HuH-7.5 (cell line): ENCODE data around the gene CCDC172.
"Not testable (repeated sequence)": the region's sequence is repeated elsewhere in the genome, so short reads cannot be mapped to it uniquely, and the experiment has no call there.

Experiments used
- DNase-seq: peaks from one replicate; pipeline ENCODE4 v3.0.0; 2011; ENCODE audit warnings: low spot score

CCDC172 gene

DNA sequence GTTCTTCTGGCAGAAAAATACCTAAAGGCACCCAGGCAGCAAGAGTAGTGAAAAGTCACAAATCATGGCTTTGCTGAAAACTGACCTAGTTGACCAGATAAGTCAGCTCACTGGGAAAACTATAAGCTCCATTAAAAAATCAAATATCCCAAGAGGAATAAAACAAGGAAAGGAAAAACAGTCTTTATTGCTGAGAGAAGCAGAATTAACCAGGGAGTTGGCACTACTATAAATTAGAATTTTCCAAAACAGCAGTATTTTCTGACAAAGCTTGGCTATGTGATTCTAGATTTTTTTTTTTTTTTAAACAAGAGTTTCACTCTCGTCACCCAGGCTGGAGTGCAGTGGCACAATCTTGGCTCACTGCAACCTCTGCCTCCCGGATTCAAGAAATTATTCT lies 12.6 kb downstream of the CCDC172 start:
- DNase-seq: no peak

DNA sequence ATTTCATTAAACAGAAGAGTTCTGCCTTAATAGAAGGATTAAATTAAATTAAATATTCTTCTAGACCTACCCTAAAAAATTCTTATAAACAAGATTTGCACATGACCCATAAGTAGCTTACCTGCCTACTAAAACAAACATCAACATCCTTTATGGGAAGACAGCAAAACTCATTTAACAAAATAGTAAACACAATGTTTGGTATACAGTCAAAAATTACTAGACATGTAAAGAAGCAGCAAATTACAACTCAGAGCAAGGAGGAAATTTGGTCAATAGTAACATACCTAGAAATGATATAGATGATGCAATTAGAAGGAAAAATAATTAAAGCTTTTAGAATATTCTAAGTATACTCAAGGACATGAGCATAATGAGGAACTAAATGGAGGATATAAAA lies 27.9 kb downstream of the CCDC172 start:
- no peak for DNase-seq

DNA sequence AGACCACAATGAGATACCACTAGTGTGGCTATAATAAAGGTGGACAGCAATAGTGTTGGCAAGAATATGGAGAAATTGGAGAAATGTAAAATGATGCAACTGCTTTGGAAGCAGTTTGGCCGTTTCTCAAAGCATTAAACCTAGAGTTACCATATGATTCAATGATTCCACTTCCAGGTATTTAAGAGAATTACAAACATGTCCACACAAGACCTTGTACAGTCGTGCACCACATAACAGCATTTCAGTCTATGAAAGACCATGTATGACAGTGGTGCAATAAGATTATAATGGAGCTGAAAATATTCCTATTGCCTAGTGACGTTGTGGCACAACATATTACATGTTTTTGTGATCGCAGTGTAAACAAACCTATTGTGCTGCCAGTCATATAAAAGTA lies 29.6 kb downstream of the CCDC172 start:
- DNase-seq: no peak

DNA sequence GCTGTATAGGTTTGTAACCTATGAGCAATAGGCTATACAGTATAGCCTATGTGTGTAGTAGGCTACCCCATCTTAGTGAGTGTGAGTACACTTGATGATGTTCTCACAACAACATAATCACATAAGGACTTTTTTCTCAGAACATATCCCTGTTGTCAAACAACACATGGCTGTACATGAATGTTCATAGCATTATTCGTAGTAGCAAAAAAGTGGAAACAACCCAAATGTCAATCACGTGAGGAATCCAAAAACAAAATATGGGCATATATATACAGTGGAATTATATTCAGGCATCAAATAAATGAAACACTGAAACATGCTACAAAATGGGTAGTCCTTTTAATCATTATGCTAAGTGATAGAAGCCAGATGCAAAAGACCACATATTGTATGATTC lies 31.1 kb downstream of the CCDC172 start:
- no peak for DNase-seq

DNA sequence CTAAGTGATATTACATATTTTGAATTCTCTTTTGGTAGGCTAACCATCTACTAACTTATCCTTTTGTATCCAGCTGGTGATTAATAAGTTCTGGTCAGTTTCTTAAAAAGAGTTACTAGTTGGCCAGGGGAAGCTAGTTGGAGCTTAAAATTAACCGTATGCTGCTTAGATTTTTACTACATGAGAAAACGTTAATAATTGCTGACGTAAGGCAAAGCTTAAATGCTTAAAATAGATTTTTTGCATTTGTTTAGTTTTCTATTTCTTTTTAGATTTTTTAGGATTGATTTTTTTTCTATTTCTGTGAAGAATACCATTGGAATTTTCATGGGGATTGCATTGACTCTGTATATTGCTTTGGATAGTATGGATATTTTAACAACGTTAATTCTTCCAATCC lies 32.6 kb downstream of the CCDC172 start:
- DNase-seq: no peak

DNA sequence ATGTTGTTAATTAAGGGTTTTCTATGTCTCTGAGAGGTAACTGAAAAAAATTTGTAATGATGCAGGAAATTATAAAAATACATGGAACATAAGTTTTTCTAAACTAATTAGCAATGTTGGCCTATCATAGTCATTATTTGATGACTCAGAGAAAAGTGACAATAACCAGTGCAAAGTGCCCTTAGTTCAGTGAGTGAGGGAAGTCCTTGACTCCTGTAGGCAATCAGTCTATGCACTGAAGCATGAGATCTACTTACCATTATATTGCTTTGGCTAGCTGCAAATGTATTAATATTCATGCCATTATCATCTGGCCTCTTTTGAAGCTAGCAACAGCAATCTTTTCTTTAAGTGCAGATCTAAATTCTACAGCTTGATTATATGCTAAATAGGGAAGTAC lies 40.6 kb downstream of the CCDC172 start:
- DNase-seq: no peak

DNA sequence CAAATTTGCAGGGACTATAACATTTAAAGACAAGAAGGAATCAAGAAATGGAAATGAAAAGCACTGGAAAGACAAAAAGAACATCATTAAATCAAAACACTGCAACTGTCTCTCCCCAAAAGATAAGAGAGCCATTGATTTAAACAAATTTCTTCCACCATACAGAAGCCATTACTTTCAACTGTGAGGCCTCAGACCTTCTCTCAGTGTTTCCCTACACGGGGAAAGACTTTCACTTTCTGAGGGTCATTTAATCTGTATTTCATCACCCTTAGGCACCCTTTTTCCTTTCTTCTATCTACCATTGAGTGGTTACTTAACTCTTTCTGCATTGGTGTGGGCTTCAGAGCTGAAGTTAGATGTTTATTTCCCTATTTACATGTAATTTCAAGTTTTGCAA lies 47.5 kb downstream of the CCDC172 start:
- DNase-seq: no peak

DNA sequence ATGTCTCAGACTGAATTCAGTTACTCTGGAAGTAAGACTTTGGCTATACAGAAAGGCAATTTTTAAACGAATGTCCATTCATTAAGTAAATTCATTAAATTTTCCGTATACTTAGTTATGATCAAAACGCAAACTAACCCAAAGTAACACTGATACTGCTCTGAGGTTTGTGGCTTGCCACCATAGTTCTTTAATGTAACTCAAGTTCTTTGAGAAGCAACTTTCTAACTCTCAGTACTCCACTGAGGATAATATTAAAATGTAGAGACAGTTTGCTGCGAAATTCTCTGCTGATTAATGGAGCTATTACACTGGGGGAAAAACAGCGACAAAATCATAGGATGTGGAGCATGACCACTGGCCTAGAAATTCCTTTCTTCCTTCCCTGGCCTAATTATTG lies 58.0 kb downstream of the CCDC172 start:
- no peak for DNase-seq

DNA sequence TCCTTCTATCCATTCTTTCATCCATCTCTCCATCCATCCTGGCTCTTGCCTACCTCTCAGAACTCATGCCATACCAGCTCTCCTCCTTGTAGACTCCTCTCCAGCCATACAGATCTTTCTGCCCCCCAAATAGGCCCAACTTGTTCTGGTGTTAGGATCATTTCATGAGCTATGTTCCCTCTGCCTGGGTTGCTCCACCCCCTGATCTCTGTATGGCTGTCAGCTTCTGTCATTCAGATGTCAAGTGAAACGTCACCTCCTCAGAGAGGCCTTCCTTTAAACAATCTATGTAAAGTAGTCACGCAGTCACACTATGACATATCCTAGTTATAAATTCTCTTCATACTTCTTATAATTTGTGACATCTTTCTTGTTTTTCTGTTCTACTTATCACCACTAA lies 61.1 kb downstream of the CCDC172 start:
- no peak for DNase-seq

DNA sequence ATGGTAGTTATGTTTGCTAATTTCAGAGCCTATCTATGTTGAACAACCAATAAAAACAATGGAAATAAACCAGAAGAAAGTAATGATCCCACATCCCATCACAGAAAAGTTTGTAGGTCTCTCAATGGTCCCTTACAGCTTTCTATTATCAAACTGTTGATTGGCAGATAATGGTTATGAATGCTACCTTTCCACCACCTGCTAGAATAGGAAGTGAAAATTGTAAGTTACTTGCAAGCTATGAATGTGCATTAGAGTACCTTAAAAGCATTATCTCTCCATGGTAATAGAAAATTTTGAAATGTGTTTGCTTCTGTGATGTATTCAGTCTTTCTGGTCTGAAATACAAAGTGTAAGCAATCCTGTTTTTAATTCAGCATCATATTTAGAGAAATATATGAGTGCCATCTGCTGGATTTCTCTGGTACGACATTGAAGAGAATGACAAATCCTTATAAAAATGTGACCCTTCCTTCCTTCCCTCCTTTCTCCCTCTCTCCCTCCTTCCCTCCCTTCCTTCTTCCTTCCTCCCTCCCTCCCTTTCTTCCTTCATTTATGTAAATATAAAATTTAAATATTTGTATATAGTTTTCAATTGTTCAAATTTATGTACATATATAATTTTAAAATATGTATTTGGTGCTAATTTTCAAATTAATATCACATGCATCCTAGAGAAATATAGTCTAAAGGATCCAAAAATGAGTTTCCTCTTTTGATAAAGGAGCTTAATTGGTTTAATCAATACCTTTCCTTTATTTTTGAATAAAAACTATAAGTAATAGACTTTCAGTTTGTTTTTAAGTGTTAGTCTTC lies 62.0 kb downstream of the CCDC172 start:
- DNase-seq: no peak

DNA sequence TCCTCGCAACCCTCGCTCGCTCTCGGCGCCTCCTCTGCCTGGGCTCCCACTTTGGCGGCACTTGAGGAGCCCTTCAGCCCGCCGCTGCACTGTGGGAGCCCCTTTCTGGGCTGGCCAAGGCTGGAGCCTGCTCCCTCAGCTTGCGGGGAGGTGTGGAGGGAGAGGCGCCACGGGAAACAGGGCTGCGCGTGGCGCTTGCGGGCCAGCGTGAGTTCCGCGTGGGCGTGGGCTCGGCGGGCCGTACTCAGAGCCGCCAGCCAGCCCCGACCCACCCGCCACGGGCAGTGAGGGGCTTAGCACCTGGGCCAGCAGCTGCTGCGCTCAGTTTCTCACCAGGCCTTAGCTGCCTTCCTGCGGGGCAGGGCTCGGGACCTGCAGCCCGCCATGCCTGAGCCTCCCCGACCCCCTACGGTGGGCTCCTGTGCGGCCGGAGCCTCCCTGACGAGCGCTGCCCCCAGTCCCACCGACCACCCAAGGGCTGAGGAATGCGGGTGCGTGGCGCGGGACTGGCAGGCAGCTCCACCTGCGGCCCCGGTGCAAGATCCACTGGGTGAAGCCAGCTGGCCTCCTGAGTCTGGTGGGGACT lies 69.1 kb downstream of the CCDC172 start:
- DNase-seq: not testable (repeated sequence)

DNA sequence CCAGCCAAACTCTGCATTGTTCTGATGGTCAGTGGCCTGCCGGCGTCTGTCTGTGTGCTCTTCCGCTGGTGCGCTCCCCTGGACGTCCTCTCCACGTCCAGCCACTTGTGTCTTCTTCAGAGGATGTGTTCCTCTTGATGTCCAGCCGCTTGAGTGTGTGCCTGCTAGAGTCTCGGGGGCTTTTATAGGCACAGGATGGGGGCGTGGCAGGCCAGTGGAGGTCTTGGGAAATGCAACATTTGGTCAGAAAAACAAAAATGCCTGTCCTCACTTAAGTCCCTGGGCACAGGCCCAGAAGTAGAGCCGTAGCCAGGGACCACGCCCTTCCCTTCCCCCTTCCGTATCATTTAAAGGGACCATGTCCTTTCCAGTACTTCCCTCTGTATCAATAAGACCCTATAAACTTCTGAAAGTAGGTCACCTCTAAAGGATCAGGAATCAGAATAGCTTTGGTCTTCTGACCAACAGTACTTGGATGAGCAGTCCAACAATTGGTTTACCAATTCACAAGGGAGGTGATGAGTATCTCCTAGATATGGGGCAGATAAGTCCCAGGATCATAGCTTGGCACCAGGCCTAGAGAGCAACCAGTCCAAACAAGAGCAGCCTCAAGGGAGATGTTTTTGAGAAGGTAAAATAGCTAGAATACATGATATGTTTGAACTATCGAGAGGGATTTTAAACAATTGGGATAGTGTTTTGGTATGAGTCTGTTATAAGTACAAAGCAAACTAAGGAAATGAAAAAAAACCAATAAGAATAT lies 71.2 kb downstream of the CCDC172 start:
- DNase-seq: no peak

DNA sequence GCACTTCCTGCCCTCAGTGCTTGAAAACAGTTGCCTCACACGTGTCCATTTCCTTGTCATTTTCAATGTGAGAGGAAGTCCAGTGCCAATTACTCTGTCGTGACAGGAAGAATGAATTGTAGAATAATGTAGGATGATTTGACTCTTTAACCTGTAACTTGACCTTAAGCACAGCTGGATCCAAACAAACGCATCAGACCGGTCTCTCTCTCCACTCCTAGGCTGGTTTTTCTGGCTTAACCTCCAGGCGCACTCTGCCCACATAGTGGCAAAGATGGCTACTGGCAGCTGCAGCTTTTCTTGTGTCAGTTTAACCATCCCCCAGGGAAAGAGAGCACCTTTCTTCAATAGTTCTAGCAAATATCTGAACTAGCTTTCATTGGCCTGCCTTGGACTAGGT lies 74.0 kb downstream of the CCDC172 start:
- no peak for DNase-seq

DNA sequence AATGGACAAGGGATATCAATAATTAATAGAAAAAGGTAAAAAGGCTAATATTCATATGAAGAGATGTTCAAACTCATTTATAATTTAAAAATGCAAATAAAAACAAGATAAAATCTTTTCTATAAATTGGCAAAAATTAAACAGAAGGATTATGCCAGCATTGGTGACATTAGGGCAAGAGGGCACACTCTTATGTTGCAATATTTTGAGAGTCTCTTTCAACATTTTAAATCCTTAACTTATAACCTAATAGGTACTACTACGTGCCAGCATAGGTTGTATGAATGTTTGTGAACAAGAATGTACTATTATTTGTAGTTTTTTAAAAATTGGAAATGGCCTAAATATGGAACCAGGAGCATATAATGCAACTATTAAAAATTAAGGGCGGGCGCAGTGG lies 78.6 kb downstream of the CCDC172 start:
- no peak for DNase-seq

DNA sequence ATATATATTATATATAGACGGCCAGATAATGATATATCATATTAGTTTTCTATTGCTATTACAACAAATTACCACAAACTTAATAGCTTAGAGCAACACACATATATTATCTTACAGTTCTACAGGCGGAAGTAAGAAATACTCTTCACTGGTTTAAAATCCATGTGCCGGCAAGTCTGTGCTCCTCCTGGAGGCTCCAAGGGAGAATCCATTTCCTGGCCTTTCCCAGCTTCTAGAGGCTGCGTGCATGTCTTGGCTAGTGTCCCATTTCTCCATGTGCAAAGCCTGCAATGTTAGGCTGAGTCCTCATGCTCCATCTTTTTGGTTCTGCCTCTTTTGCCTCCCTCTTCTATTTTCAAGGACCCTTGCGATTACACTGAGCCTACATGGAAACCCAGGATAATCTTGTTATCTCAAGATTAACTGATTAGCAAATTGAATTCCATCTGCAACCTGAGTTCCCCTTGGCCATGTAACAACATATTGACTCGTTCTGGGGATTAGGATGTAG lies 79.5 kb downstream of the CCDC172 start:
- no peak for DNase-seq

DNA sequence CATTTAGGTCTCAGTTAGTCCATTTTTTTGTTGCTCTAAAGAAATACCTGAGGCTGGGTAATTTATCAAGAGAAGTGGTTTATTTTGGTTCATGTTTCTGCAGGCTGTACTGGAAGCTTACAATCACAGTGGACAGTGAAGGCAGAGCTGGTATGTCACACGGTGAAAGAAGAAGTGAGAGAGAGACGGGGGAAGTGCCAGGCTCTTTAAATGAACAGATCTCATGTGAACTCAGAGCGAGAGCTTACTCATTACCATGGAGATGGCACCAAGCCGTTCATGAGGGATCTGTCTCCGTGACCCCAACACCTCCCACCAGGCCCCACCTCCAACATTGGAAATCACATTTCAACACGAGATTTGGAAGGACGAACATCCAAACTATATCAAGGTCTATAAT lies 84.5 kb downstream of the CCDC172 start:
- DNase-seq: no peak

DNA sequence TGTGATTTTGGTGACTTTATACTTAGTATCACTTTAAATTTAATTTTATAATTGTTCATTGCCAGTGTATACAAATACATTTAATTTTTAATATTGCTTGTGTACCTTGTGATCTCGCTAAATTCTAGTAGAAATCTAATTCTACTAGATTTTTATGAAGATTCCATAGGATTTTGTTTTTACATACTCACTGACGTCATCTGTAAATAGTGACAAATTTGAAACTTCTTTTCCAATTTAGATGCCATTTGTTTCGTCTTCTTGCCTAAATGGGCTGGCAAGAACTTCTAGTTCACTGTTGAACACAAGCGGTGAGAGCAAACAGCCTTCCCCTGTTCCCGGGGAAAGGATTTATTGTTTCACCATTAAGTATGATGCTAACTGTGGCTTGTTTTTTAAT lies 86.1 kb downstream of the CCDC172 start:
- no peak for DNase-seq

DNA sequence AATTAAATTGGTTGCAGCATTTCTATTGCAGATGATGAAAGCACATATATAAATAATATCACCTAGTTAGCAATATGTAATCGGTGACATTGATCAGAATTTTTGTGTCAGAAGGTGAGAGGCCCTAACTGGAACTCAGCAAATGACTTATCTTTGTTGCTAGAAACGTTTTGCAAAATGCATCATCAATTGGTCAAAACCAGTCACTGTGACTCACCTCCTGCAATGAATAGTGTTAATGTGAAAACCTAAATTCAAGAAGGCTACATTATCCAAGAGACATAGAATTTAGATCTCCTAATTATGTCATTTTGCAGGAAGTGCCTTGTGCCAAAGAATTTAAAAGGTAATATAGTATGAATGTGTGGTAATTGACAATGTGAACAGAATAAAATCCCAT lies 93.6 kb downstream of the CCDC172 start:
- no peak for DNase-seq

DNA sequence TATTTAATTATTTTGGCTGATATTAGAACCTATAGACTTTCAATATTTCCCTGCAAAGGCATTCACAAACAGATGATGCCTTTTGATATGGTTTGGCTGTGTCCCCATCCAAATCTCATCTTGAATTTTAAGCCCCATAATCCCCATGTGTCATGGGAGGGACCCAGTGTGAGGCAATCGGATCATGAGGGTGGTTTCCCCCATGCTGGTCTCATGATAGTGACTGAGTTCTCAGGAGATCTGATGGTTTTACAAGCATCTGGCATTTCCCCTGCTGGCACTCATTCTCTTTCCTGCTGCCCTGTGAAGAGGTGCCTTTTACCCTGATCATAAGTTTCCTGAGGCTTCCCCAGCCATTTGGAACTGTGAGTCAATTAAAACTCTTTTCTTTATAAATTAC lies 94.1 kb downstream of the CCDC172 start:
- DNase-seq: no peak

DNA sequence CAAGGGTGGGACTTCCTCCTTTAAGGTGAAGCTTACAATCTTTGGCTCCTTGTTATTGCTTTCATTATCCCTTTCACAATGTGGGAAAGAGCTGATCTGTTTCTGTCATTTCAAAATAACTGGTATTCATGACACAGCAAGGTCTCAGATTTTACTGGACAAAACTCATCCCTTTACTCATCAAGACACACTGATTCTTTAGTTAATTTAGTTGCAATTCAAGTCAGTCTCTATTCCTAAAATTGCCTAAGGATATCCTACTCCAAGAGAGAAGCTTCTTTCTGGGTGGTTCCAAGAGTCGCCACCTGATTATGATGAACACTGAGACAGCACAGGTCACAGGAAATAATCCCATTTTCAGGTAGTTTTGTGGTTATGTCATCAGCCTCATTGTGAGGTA lies 97.6 kb downstream of the CCDC172 start:
- DNase-seq: no peak

DNA sequence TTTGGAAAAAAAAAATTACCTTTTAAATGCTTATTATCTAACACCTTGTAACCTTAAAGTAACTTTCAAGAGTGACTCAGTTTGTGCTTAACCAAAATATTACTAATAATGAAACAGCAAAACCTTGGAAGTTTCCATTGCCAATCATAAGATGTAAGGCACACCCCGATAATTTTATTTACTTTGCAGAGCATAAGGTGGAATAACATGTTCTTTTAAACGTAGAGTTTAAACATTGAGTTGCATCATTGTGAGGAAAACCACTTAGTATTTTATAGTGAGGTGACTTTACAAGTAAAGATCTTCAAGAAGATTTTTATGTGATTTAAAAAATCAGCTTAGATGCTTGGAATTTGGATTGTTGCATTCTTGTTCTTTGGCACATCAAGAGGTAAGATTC lies 103.4 kb downstream of the CCDC172 start, which contains the start of gene PNLIPRP3:
Gene PNLIPRP3 (plus strand): TSS at position 177 of the 400 bp plus-strand sequence. CDS start 166 bp downstream, at position 343.
- no peak for DNase-seq

DNA sequence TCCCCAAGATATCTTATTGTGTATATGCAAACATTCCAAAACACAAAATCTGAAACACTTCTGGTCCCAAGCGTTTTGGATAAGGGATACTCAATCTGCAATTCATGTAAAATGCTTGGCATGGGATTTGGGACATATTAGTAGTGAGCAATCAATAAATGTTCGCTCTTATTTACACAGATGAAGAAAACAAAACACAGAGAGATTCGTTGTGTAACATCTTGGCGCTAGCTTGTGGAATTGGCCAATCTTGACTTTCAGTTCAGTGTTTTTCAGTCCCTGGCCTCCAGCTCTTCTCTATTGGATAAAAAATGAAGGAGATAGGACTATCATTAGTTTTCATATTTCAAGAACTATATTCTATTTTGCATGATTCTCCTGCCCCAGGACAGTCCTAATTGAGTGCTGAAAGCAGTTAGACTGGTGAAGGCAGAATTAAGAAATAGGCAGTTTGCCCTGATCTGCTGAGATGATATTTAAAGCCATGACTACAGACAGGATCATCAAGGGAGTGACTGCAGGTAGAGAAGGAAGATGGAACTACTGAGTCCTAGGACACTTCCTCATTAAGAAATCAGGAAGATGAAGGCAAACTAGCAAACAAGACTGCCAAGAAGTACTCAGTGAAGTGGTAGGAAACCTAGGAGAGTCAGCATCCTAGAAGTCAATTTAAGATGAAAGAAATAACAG lies 105.2 kb downstream of the CCDC172 start:
- no peak for DNase-seq
